Measurements from ENCODE around the gene MPHOSPH9.
A peak's percentile ranks its signal among the peaks of the same experiment; 100 is the strongest.

Gene MPHOSPH9

DNA sequence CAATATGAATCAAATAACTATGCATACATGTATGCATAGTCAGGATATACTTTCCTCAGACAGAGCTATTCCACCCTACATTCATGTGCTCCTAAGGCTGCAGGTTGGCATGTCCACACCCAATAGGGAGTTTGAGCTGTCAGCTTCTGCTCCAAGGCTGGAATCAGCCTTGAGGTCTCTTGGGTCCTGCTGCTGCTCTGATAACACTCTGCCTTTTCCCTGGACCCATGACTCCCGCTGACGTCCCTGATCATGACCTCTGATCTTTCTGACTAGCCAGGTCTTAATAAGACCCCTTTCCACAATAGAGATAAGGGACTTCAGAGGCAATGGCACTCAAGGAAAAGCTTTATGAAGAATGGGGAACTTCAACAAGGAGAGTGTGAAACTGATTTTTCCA, 87.7 kb downstream of the MPHOSPH9 start:
- no peak for DNase-seq

DNA sequence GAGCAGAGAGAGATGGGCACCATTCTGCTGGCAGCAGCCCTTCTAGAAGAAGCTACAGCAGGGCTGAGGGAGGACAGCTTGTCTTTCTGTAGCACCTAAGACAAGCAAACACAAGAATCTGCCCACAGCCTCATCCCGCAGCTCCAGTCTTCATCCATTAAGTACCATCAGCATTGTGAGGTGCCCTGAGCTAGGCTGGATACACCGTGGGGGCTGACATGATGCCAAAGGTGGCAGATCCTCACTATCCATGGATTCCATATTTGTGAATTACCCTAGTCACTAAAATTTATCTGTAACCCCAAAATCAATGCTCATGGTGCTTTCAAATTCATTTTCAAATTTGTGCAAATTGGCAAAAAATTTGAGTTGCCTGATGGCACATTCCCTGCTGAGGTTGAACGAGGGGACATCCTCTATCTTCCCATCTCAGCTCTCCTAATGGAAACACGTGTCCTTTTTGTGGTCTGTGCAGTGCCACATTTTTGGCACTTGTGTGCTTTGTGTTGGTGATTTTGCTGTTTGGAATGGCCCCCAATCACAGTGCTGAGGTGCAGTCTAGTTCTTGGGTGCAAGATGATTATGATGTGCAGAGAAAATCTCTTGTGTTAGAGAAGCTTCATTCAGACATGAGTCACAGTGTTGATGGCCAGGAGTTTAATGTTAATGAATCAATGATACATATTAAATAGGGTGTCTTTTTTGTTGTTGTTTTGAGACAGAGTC, 89.0 kb downstream of the MPHOSPH9 start:
- no peak for DNase-seq

DNA sequence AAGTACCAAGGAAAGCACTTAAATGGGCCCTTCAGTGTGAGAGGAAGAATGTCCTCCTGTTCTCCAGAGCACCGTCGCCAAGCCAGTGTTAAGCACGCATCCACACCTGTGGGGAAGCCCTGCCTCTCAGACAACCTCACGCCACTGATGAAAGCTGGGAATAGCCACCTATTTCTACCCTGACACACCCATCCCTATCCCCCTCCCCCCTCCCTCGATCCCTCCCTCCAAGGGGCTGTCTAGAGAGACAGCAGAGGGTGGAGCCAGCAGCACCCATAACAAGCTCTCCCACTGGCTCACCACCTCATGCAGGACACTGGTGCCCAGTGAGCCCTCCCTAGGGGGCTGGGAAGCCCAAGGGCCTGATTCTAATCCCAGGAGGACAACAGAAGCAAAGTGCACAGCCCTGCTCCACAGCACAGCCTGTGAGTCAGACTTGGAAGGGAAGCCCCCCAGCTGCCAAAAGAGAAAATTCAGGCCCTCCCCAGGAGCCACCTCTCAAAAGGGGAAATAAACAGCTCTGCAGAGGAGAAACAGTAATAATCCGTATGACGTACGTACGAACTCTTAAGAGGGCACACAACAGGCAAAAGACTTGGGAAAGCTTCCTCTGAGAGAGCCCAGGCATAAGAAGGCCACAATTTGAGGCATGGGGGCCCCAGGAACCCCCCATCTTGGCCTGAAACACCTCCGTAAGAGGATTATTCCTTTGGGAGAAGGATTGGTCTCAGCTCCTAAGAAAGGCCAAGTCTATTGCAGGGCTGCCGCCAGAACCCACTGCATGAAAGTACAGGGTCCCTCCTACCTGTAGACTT, 89.8 kb downstream of the MPHOSPH9 start:
- no peak for DNase-seq

DNA sequence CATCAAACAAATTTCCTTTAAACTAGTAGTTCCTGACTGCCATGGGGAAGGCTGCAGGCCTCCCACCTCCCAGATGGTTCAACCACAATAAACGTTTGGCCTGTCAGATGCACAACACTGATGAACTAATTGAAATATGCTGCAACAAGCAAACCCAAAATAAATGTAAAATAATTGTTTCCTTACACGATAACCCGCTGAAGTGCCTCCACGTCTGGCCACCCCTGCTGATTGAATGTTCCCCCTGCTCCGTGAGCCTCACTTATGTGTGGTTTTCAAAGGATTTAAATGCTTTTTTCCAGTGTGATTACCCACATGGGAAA, 90.5 kb downstream of the MPHOSPH9 start:
- no peak for DNase-seq

DNA sequence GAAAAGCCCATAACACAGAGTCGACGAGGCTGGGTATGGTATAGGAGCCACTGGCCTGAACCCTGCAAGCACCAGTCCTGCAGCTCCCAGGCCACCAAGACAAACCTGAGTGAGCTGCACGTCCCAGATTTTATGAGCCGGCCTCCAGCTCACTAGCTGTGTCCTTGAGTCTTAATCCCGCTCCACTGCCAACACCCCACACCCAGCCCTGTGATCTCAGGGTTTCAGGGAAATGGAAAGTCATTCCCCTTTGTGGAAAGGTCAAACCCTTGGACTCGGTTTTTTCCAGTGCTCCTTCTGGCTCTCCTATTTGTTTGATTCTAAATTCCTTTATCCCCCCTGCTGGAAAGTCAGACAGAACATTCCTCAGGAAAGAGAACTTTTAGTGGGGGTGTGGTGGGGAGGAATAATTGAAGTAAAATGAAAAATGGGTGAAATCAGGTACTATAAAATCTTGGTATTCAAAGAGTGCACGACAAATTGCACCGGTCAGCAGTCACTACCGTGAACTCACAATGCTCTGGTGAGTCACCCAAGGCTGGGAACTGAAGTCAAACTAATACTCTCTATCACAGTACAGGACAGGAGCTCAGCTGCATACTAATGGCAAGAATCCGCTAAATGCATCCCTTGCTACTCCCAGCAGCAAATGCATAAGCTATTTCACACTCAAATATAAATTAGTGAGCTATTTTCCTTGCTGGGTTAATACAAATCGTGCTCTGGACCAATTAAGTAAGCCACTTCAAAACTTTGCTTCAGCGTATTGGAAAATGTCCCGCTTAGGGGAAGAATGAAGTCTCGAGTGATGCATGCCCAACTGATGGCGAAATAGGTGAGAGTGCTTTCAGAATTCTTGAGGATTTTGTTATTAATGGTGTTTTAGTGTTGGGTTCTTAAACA, 91.1 kb downstream of the MPHOSPH9 start:
- DNase-seq: no peak

DNA sequence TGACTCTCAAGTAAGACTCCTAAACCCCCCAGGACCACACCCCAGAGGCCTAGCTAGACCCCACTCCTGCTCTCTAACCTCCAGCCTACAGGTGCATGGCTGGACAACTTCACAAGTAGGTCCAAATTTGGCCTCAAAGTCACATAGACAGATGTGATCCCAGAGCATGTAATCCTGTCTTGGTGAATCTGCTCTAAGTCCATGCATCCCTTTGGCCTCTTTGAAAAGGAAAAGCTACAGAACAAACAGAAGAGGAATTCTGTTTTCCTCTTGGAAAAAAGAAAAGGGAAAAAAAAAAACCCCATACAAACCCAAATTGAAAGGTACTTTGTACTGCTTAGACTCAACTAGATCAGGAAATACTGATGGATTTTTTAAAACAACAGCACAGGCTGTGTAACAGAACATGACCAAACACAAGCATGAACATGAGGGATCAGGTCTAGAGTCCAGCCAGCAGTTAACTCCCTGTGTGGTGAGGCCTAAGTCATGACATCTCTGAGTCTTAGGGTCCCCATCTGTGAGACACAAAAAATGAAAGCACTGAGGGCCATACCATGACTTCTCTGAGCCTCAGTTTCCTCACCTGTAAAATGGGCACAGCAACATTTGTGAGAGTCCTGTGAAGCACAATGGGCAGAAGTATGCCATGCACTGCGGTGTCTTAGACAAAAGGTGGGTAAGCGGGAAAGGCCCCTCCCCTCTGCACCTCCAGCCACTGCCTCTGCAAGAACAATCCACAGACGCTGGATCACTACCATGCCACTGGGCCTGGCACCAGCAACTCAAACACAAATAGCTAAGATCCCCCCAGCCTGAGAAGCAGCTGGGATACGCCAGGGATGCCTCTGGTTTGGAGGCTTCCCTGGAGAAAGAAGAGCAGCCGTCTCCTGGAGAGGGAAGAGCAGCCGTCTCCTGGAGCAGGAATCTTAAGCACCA, 92.0 kb downstream of the MPHOSPH9 start:
- DNase-seq: no peak

DNA sequence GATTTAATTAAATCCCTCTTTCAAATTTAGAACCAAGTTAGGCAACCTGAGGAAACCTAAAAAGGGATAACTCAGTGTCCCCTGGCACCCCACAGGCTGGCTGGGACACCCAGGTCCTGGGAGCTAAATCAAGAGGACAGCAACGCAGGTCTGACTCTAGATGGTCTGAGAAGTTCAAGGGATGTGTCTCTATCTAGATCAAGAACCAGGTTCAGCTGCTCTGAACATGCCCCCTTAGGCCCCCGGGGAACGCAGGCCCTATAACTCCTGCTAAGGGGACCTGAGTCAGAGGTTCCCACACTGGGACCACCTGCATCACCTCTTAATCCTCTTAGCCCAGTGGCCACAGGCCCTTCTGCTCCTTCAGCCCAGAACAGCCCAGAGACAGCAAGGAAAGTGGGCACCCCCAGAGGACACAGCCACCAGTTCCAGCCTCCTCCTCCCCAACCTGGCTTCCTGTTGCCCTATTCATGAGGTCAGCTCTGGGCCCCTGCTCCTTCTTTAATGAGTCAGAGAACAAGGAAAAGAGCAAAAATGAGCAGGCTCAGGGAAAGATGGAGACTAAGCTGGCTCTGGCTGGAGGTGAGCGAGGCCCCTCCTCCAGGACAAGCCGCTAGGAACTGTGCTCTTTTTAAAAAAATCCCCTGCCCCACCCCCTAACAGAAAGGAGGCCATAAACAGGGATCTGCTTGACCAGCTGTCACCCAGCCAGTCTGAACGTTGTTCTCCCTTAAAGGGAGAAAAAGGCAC, 92.8 kb downstream of the MPHOSPH9 start:
- no peak for DNase-seq

DNA sequence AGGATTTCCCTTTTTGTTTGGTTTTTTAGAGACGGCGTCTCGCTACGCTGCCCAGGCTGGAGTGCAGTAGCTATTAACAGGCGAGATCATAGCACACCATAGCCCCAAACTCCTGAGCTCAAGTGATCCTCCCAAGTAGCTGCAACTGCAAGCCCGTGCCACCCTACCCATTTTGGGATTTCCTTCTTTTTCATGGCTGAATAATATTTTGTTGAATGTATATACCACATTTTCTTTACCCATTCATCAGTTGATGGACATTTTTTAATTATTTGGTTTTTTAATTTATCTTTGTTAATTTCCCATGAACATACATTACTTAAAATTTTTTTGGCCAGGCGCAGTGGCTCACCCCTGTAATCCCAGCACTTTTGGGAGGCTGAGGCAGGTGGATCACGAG, 97.3 kb downstream of the MPHOSPH9 start:
- no peak for DNase-seq

DNA sequence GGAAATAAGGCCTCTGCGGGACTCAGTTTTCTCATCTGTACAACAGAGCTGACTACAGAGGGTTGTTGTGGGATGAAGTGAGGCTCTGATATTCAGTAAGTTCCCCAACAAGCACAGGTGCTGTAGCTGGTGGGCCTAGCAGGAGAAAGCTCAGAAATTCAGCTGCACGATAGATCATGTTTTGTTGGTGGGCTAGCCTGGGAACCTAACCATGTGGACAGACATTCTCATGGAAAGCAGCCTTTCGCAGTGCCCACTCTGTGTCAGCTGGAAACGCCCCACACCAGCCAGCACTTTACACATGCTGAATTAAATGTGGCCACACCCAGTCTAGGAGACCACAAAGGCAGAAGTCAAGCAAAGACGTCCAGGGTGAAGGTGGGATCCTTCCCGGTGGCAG, 98.1 kb downstream of the MPHOSPH9 start:
- no peak for DNase-seq

DNA sequence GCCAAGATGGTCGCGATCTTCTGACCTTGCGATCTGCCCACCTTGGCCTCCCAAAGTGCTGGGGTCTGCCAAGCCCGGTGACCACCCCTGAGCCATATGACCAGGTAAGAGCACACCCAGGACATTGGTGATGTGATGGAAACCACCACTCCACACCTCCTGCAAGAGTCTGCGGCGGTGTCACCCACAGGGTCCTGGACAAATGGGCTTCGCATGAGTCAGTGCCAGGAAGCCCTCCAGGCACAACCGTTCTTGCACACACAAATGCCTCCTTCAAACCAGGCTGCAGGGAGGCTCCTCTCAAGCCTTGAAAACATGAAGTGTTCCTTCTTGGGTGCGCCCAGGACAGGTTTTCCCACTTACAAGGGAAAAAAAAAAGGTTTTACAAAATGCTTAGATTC, 98.7 kb downstream of the MPHOSPH9 start:
- no peak for DNase-seq

DNA sequence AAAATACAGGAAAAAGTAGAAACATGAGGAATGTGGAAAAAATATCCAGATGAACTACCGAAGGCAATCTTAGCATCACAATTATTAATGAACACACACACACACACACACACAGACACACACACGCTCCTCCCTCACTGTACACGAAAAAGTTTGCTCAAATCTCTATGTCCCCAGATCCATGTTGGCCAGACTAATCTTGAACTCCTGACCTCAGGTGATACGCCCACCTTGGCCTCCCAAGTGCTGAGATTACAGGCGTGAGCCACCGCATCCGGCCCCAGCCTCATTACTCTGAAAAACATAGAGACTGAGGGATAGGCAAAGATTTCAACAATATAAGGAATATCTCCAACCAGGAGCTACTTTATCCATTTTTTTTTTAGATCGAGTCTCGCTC, 99.2 kb downstream of the MPHOSPH9 start:
- no peak for DNase-seq

DNA sequence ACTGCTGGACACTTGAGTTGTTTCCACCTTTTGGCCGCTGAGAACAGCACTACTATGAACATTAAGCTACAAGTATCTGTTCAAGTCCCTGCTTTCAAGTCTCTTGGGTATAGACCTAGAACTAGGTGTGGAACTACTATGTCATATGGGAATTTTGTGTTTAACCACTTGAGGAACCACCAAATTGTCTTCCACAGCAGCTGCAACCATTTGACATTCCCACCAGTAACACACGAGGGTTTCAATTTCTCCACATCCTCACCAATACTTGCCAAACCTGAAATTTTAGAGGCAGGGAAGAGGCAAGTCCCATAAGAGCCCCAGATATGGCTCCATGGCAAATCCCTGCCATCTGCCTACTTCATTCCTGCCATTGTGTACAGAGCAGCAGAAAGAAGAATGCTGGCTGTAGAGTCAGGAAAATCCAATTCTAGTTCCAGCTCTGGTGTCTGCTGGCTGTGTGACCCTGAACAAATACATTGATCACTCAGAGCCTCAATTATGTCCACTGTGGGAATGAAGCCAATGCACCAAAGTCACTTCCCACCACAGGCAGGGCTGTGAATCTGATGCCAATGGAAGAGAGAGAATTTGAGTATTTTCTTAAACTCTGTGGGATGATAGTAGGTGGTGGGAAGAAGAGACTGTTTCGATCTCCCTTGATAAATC, 99.9 kb downstream of the MPHOSPH9 start:
- DNase-seq: no peak

DNA sequence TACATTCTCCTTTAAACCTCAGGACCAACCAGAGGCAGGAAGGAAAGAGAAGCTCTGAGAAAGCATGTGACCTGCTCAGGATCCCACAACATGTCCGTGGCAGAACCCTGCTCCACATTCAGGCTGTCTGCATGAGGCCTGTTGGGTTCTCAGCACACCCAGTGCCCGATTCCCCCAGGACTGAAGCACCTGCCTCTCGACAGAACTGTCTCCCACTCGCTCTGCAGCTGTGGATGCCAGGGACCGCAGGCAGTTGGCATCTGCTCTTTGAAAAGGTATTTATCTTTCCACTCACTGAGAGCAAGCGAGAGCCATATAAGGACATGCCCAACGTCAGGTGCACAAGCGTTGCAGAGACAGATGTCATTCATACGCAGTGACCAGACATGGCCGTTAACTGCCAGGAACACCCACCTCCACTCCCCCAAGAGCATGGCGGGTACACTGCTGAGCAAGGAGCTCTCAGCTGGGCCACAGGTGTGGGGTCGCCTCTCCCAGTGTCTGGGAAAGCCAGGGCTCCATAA, 101.0 kb downstream of the MPHOSPH9 start:
- DNase-seq: peak; percentile 42

DNA sequence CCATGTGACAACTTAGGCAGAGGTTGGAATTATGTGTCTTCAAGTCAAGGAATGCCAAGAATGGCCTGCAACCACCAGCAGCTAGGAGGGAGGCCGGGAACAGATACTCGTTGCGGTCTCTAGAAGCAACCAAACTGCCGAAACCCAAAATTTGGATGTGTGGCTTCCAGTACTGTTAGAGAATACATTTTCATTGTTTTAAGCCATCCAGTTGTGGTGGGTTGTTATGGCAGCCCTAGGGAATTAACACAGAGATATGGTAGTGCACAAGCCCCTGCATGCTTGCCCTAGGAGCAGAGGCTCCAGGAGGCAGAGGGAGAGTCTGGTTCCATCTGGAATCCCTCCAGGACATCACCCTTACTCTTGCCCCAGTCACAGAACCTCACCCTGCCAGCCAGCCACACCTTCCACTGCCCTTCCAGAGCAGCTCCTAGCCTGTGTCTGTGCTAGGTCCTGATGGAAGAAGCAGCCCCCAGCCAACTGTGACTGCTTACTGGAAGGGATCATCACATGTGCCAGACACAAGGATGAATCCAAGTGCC, 101.6 kb downstream of the MPHOSPH9 start:
- DNase-seq: no peak

DNA sequence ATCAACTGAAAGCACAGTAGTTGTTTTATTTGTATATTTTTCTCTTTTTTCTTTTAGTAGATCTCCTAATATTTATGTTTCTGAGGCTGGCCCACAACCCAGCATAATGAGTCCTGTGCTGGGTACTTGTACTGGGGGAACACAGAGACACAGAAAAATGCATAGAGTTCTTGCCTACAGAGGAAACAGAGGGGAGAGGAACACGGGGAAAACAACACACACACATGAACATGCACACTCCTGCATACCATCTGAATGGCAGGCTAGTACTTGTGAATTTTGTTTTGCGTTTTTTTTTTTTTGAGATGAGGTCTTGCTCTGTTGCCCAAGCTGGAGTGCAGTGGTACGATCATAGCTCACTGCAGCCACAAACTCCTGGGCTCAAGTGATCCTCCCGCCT, 103.3 kb downstream of the MPHOSPH9 start:
- no peak for DNase-seq

DNA sequence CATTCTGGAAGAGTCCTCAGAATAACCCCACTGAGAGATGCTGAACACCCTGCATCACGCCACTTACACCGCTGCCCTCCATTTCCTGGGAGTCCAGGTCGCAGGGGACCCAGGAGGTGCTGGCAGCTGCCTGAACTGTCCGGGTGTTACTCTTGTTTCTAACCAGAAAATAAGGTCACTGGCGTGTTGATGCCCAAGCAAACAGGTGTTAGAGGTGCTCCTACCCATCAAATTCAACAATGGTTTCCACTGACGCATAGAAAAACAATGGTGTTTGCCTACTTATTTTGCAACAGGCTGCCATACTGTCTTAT, 105.8 kb downstream of the MPHOSPH9 start:
- DNase-seq: no peak

DNA sequence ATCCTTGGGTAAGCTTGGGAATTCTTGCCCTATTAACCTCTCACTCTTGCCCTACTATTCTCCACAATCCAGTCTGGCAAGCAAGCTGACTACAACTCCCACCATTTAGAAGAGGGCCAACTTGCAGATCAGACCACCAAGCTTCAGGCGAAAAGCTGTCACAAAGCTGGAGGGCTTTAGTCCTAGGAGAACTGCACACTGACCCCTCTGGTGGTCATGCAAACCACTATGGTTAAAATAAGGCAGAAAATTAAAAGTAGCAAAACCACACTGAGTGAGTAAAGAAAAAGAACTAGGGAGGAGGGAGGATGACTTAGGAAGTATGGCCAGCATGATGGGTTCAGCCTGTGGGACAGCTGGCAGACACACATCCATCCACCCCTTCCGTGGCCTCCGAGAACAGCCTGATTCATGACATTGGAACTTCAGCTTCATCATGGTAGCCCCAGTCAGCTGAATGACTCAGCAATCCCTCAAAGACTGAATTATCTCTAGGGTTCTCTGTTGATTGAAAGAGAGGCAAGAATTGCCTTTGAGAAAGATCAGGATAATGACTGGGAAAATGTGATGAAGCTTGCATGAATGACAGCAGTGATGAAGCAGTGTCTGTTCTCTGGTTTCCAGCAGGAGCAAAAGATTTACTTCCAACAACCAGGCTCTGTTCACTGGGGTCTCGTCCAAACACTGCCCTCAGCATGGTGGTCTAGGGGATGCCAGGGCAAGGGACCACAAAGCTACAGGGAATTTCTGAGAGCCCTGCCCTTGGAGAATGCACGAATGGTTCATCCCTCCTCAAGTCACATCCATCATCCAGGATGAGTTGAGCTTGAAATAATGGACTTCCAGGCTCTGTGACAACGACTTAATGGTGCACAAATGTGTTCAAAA, 106.4 kb downstream of the MPHOSPH9 start:
- DNase-seq: no peak

DNA sequence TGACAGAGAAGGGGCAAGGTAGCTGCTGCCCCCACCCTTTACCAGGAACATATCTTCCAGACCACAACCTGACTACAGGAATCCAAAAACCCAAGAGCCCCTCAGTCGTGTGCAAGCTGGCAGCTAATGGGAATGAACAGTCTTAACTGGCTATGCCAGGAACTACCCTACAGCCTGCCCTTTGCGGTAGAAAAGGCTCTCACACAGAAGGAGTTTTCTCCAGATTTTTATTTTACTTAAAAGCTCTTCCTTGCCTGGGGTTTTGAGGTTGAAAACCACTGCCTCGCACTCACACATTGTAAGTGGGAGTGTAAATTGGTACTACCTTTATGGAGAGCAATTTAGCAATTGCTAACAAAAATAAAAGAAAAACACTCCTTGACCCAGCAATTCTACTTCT, 110.3 kb downstream of the MPHOSPH9 start:
- DNase-seq: no peak

DNA sequence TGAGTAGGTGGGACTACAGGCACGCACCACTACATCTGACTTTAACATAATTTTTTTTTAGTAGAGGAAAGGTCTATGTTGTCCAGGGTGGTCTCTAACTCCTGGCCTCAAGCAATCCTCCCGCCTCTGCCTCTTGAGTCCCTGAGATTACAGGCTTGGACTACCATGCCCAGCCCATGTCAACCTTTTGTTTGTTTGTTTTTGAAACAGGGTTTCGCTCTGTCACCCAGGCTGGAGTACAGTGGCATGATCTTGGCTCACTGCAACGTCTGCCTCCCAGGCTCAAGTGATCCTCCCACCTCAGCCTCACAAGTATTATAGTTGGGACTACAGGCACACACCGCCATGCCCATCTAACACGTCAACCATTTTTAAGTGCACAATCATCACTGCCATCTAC, 111.3 kb downstream of the MPHOSPH9 start:
- no peak for DNase-seq
